Posterior vena cava (tissue), 2 donors: ENCODE data around the gene L3MBTL1. TPM values are rescaled to one million over a fixed set of nuclear protein-coding genes. Genes with fewer than 3 reads are reported as not detected.

ENCODE experiments used
- DNase-seq: peaks from one replicate; pipeline ENCODE4 v3.0.0-alpha.2; 2020; ENCODE audit warnings: low spot score
- intact Hi-C, 2 donors: fragments of 100-400 bp; cut with DNase I; formaldehyde crosslinking; loops; one replicate each; pipeline versions ENCODE4 v1.14.1 to v1.14.2; 2022 to 2023
- total RNA-seq, 2 donors: library from RNA; stranded (reverse); fragmentation: NEBNext Ultra II Directional; extraction: Animal tissue kit (Norgen Biotek cat#: 25700); gene quantifications; one replicate each; pipeline ENCODE4 v1.2.1, GENCODE V29; 2021
- donor health status: DM: yes; HTN: yes; CAD: no.
- donor health status: DM: yes; HTN: yes; CAD: no.

Gene L3MBTL1
- total RNA-seq, 2 donors from 2014 or later, result 6.7 to 7.1 TPM

GRCh38 chr20:43545837-43546578 is 38.5 kb downstream of the L3MBTL1 start:
- intact Hi-C loops, result no loop called here
- DNase-seq, result peak; percentile 46

- intact Hi-C loops, result no loop called here
- peak; percentile 63 for DNase-seq
Measured at GRCh38 chr20:43548273-43548880, 40.9 kb downstream of the L3MBTL1 start.

DNA sequence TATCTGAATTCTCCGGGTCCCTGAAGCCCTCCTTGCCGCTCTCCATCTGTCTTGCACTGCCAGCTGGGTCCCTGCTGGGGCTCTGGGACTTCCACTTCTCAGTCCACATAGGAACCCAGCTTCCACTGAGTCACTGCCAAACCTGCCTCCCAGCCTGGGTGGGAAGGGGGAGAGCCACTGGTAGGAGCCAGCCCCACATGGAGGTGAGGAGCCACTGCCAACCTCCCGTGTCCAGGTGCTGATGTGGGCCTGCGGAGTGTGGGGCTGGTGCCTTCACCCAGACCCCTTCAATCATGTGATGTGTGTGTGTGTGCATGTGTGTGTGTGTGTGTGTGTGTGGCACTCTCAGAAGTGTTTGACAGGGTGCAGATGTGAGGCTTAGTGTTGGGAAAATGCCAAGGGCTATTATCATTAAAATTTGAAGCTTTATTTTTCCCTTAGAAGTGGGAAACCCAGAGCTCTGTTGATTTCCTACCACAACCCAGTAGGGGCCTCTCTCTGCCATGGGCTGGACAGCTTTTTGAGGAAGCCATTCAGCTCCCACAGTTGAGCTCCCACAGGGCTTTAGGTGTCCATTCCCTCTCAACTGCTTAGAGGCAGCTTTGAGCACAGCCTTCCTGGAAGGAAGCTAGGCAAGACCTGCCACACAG is 42.0 kb downstream of the L3MBTL1 start:
- peak; percentile 70 for DNase-seq
- intact Hi-C loops, result no loop called here

DNA sequence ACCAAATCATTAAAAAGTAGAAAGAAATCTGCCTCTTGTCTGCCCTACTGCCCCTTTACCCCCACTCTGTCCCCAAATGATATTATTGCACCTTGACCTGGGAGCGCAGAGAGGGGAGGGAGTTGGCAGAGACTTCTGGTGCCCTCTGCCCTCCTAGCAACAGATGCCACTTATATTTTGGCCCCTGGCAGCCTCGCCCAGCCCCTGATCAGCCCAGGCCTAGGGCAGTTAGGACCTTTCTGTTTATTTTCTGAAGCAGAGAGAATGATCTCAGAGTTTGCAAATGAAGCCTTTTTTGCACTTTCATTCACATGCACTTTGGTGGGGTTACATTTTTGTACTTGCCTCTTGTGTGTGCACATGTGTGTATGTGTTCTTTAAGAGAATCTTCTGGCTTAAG is 43.0 kb downstream of the L3MBTL1 start:
- intact Hi-C loops, result no loop called here
- peak; percentile 12 for DNase-seq

GRCh38 chr20:43554369-43554768 is 46.9 kb downstream of the L3MBTL1 start:
- DNase-seq, result no peak
- intact Hi-C loops, result no loop called here

GRCh38 chr20:43558412-43559146 is 51.1 kb downstream of the L3MBTL1 start, which contains the start of gene SGK2:
SGK2 (plus strand) TSS chr20:43559027; CDS start chr20:43566496, 7,469 bp downstream.
- intact Hi-C loops, result no loop called here
- DNase-seq, result peak; percentile 57

GRCh38 chr20:43559147-43559987 is 51.9 kb downstream of the L3MBTL1 start:
- DNase-seq, result peak; percentile 10
- intact Hi-C loops, result no loop called here

DNA sequence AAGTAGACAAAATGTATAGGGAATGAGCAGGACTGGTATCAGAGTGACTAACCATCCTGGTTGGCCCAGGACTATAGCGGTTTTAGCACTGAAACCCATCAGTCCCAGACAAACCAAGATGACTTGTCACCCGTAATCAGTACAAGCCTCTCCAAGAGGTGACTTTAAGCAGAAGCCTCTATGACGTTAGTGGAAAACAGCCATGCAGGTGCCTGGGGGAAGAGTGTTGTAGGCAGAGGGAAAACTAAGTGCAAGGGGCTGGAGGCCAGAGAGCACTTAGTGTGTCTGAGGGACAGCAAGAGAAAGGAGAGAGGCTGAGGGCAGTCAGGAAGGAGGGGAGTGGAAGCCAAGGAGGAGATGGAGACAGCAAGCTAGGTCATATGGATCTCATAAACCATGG is 53.5 kb downstream of the L3MBTL1 start:
- intact Hi-C loops, result no loop called here
- DNase-seq, result peak; percentile 22

DNA sequence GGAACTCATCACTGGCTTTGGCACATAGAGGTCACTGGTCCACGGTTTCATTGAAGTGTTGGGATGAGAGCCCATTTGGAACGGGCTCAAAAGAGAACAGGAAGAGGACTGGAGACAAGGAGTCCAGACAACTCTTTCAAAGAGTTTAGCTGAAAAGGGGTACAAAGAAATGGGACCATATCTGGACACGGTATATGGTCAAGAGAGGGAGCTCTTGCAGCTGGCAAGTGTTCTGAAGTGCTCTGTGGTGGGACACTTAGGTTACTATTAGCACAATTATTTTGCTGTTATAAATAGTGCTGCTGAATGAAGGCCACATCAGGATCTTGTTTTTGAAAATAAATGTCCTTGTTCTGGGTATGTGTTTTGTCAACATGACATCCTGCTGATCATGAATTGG is 55.9 kb downstream of the L3MBTL1 start:
- intact Hi-C loops, result no loop called here
- no peak for DNase-seq

- DNase-seq, result peak; percentile 28
- intact Hi-C loops, result no loop called here
Measured at GRCh38 chr20:43563991-43564390, 56.5 kb downstream of the L3MBTL1 start.

- intact Hi-C loops, result no loop called here
- DNase-seq, result no peak
Measured at GRCh38 chr20:43564455-43564854, 57.0 kb downstream of the L3MBTL1 start.

GRCh38 chr20:43564993-43565757 is 57.7 kb downstream of the L3MBTL1 start:
- intact Hi-C loops, result no loop called here

GRCh38 chr20:43565758-43566104 is 58.2 kb downstream of the L3MBTL1 start:
- peak; percentile 20 for DNase-seq

More at GRCh38 chr20:43564993-43565757, 57.7 kb downstream of the L3MBTL1 start:
- DNase-seq, result peak; percentile 72

DNA sequence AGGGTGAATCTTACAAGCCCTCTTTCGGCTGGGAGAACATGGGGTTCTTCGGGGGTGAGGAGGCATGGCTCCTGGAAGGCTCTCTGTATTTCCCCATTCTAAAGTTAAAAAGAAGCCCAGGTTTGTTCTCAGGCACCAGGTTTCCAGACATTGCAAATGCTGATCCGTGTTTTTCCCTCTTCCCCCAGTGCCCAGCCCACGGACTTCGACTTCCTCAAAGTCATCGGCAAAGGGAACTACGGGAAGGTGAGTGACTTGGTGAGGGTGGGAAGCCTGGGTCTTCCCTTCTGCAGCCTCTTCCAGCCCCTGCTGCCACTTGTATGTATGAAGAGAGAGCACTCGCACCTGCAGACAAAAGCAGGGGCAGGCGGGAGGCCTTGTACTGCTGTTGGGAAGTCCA is 60.0 kb downstream of the L3MBTL1 start:
- peak; percentile 22 for DNase-seq
- intact Hi-C loops, result no loop called here

More at GRCh38 chr20:43565758-43566104, 58.2 kb downstream of the L3MBTL1 start:
- intact Hi-C loops, result no loop called here

DNA sequence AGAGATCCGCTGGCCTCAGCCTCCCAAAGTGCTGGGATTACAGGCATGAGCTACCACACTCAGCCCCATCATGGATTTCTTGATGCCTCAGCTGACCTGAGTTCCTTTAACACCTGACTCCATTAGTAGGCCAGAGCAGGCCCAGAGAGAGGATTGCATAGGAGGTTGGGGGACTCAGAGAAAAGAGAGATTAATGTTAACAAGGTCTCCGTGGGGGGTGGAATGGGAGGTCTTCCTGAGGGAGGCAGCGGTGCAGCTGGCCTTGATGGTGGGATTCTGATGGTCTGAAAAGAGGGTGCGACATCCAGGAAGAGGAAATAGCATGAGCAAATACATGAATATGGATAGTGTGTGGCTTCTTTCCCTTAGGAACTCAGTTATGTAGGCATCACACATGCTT is 61.2 kb downstream of the L3MBTL1 start:
- intact Hi-C loops, result no loop called here

GRCh38 chr20:43569282-43569681 is 61.8 kb downstream of the L3MBTL1 start:
- peak; percentile 50 for DNase-seq
- intact Hi-C loops, result no loop called here

More for the DNA sequence above, 61.2 kb downstream of the L3MBTL1 start:
- peak; percentile 35 for DNase-seq

GRCh38 chr20:43570496-43570895 is 63.0 kb downstream of the L3MBTL1 start:
- intact Hi-C loops, result no loop called here
- DNase-seq, result peak; percentile 48

DNA sequence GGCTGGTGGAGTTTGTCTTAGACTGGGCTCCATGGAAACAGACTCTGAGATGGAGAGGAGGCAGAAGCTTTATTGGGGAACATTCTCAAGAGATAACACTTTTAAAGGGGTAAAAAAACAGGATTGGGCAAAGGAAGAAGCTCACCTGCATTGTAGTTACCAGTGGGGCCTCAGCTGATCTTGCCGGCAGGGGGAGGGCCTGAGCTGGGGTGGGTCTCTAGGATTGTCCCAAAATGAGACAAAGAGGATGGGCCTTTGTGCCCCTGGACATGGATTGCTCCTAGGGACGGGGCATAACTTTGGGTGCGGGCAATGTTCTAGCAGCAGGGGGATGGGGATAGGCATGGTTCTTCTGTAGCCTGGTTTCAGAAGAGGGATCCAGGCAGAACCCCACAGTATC is 63.8 kb downstream of the L3MBTL1 start:
- DNase-seq, result peak; percentile 28
- intact Hi-C loops, result no loop called here
